Measurements from ENCODE around the gene MYO1E. TPM values are rescaled to one million over a fixed set of nuclear protein-coding genes. Genes with fewer than 3 reads are reported as not detected.

Gene MYO1E
- polyA plus RNA-seq, 1 donor from 2014 or later = 0.38 TPM

DNA sequence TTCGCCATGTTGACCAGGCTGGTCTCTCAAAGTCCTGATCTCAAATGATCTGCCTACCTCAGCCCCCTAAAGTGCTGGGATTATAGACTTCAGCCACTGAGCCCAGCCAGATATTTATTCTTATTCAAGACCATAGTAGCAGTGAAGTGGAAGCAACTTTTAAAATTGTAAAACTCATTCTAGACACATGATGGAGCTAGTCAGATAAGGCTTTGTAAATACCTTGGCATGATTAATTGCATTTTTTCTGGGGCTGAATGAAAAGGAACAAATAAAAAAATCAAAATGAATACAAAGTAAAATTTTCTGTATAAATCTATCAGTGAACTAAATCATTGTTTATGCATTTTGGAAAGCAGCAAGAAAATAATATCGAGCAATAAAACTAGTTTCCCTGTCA lies 4.1 kb upstream of the MYO1E start:
- Histone ChIP-seq H3F3A (ENCODE audit: insufficient read depth, low read length, poor library complexity, severe bottlenecking) (no peaks in the 10 kb centered on the region), H3K4me2 (ENCODE audit: low read length) (no peak overlapping the region), H3K4me3 (ENCODE audit: low read length) (no peak overlapping the region), H3K9ac (ENCODE audit: low read length) (no peak overlapping the region), H2AFZ (ENCODE audit: low read depth, low read length) (no peak overlapping the region), H4K20me1 (ENCODE audit: insufficient read depth) (no peaks in the 10 kb centered on the region), H3K27ac (ENCODE audit: low read length) (no peak overlapping the region), H3K9me2 (ENCODE audit: insufficient read depth, low read length) (no peaks in the 10 kb centered on the region), H3K27me3 (ENCODE audit: insufficient read depth, low read depth, low read length) (peaks cover 15% of the 10 kb centered on the region), H3K9me3 (ENCODE audit: low read length) (no peaks in the 10 kb centered on the region), H3K79me2 (replicated peaks; ENCODE audit: insufficient read depth, low read length) (no peaks in the 10 kb centered on the region), H3K36me3 (ENCODE audit: insufficient read depth, low read length) (no peaks in the 10 kb centered on the region)
- TF ChIP-seq MXI1 (conservative IDR thresholded peaks at IDR 0.05; ENCODE audit: poor library complexity, severe bottlenecking) = no peak
- no peak for TF ChIP-seq RAD21 (conservative IDR thresholded peaks at IDR 0.05)
- no peak for TF ChIP-seq EZH2 (IDR thresholded peaks at IDR 0.05; ENCODE audit: borderline replicate concordance, insufficient read depth, low read length, poor library complexity, severe bottlenecking)
- no peak for TF ChIP-seq SMC3 (conservative IDR thresholded peaks at IDR 0.05; ENCODE audit: poor library complexity)
- TF ChIP-seq EP300 (conservative IDR thresholded peaks at IDR 0.05; ENCODE audit: poor library complexity, severe bottlenecking) = no peak
- no peak for TF ChIP-seq TAF1 (IDR thresholded peaks at IDR 0.05; ENCODE audit: low read depth)
- TF ChIP-seq, protein P1, sequence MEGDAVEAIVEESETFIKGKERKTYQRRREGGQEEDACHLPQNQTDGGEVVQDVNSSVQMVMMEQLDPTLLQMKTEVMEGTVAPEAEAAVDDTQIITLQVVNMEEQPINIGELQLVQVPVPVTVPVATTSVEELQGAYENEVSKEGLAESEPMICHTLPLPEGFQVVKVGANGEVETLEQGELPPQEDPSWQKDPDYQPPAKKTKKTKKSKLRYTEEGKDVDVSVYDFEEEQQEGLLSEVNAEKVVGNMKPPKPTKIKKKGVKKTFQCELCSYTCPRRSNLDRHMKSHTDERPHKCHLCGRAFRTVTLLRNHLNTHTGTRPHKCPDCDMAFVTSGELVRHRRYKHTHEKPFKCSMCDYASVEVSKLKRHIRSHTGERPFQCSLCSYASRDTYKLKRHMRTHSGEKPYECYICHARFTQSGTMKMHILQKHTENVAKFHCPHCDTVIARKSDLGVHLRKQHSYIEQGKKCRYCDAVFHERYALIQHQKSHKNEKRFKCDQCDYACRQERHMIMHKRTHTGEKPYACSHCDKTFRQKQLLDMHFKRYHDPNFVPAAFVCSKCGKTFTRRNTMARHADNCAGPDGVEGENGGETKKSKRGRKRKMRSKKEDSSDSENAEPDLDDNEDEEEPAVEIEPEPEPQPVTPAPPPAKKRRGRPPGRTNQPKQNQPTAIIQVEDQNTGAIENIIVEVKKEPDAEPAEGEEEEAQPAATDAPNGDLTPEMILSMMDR (IDR thresholded peaks at IDR 0.05; ENCODE audit: poor library complexity, severe bottlenecking) = no peak
- TF ChIP-seq, protein P2, sequence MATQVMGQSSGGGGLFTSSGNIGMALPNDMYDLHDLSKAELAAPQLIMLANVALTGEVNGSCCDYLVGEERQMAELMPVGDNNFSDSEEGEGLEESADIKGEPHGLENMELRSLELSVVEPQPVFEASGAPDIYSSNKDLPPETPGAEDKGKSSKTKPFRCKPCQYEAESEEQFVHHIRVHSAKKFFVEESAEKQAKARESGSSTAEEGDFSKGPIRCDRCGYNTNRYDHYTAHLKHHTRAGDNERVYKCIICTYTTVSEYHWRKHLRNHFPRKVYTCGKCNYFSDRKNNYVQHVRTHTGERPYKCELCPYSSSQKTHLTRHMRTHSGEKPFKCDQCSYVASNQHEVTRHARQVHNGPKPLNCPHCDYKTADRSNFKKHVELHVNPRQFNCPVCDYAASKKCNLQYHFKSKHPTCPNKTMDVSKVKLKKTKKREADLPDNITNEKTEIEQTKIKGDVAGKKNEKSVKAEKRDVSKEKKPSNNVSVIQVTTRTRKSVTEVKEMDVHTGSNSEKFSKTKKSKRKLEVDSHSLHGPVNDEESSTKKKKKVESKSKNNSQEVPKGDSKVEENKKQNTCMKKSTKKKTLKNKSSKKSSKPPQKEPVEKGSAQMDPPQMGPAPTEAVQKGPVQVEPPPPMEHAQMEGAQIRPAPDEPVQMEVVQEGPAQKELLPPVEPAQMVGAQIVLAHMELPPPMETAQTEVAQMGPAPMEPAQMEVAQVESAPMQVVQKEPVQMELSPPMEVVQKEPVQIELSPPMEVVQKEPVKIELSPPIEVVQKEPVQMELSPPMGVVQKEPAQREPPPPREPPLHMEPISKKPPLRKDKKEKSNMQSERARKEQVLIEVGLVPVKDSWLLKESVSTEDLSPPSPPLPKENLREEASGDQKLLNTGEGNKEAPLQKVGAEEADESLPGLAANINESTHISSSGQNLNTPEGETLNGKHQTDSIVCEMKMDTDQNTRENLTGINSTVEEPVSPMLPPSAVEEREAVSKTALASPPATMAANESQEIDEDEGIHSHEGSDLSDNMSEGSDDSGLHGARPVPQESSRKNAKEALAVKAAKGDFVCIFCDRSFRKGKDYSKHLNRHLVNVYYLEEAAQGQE (IDR thresholded peaks at IDR 0.05; ENCODE audit: borderline replicate concordance) = no peak
- no peak for TF ChIP-seq POLR2AphosphoS5 (IDR thresholded peaks at IDR 0.05)

DNA sequence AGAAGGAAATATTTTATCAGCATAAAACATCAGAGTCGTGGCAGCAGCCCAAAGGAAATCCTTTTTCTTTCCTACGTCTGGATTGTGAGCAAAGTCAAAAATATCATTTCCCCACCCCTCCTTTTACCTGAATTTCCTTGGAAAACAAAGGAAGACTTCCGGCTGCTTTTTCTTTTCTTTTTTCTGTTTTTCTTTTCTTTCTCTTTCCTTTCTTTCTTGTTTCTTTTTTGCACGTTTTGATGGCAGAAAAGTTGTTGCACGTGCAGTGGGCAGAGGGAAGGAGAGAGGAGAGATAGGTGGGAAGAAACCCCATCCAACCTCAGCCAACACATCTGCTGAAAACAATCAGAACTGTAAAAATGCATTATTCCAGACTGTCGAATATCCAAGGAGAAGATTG lies 544 bp upstream of the MYO1E start:
- H3K9me2 ChIP-seq (ENCODE audit: insufficient read depth, low read length) = no peaks in the 10 kb centered on the region
- no peaks in the 10 kb centered on the region for H3K36me3 ChIP-seq (ENCODE audit: insufficient read depth, low read length)
- TF ChIP-seq EZH2 (IDR thresholded peaks at IDR 0.05; ENCODE audit: borderline replicate concordance, insufficient read depth, low read length, poor library complexity, severe bottlenecking) = no peak
- TF ChIP-seq, protein P1 (IDR thresholded peaks at IDR 0.05; ENCODE audit: poor library complexity, severe bottlenecking) = no peak
- TF ChIP-seq MXI1 (conservative IDR thresholded peaks at IDR 0.05; ENCODE audit: poor library complexity, severe bottlenecking) = no peak
- TF ChIP-seq TAF1 (IDR thresholded peaks at IDR 0.05; ENCODE audit: low read depth) = no peak
- peak overlapping the region; percentile 72 for H3K9ac ChIP-seq (ENCODE audit: low read length)
- no peaks in the 10 kb centered on the region for H4K20me1 ChIP-seq (ENCODE audit: insufficient read depth)
- peak overlapping the region; percentile 94 for H3K4me3 ChIP-seq (ENCODE audit: low read length)
- H3K79me2 ChIP-seq (replicated peaks; ENCODE audit: insufficient read depth, low read length) = no peaks in the 10 kb centered on the region
- H3F3A ChIP-seq (ENCODE audit: insufficient read depth, low read length, poor library complexity, severe bottlenecking) = no peaks in the 10 kb centered on the region
- H3K27ac ChIP-seq (ENCODE audit: low read length) = no peak overlapping the region
- H3K27me3 ChIP-seq (ENCODE audit: insufficient read depth, low read depth, low read length) = peaks cover 29% of the 10 kb centered on the region
- peak overlapping the region; percentile 27 for H3K4me2 ChIP-seq (ENCODE audit: low read length)
- no peak overlapping the region for H2AFZ ChIP-seq (ENCODE audit: low read depth, low read length)
- no peaks in the 10 kb centered on the region for H3K9me3 ChIP-seq (ENCODE audit: low read length)
